Measurements from ENCODE around the gene TSPAN9. TPM values are rescaled to one million over a fixed set of nuclear protein-coding genes. Genes with fewer than 3 reads are reported as not detected.
A peak's percentile ranks its signal among the peaks of the same experiment; 100 is the strongest.

TSPAN9 gene
- polyA plus RNA-seq, 3 donors, result 0.15 to 0.34 (median 0.25) TPM

GRCh38 chr12:3259973-3260372 is 182.8 kb downstream of the TSPAN9 start:
- no peak for DNase-seq
- Histone ChIP-seq H3K4me3 (replicated peaks in 1 of 3; ENCODE audit: low read depth in 2 of 3, low read length in 3 of 3) (no peak overlapping the region), H2AFZ (ENCODE audit: insufficient read depth, low read depth, low read length, poor library complexity, severe bottlenecking) (no peak overlapping the region), H4K20me1 (ENCODE audit: insufficient read depth, low read length) (no peaks in the 10 kb centered on the region), H3K9me3 (replicated peaks in 1 of 2; ENCODE audit: control insufficient read depth in 1 of 2, insufficient read depth in 1 of 2, low read length in 2 of 2) (no peaks in the 10 kb centered on the region), H3K4me1 (ENCODE audit: control insufficient read depth in 1 of 2, insufficient read depth in 2 of 2, low read length in 2 of 2) (no peaks in the 10 kb centered on the region), H3K79me2 (ENCODE audit: insufficient read depth, low read length) (no peaks in the 10 kb centered on the region), H3K27me3 (ENCODE audit: control insufficient read depth in 2 of 2, insufficient read depth in 2 of 2, low read length in 2 of 2) (no peaks in the 10 kb centered on the region), H3K9ac (ENCODE audit: insufficient read depth, low read length, poor library complexity, severe bottlenecking) (no peak overlapping the region), H3K36me3 (replicated peaks in 1 of 2; ENCODE audit: control insufficient read depth in 1 of 2, insufficient read depth in 2 of 2, low read length in 2 of 2) (no peaks in the 10 kb centered on the region), H3K4me2 (replicated peaks; ENCODE audit: extremely low read depth, low read length, poor library complexity, severe bottlenecking) (no peak overlapping the region), H3K27ac (ENCODE audit: low read depth in 1 of 2, low read length in 2 of 2) (no peak overlapping the region)
- H3K4me3 Mint-ChIP-seq, result no peak overlapping the region
- H3K27ac Mint-ChIP-seq, result no peak overlapping the region
- TF ChIP-seq CTCF (IDR thresholded peaks at IDR 0.05), result no peak
- intact Hi-C loops (cut with micrococcal nuclease), result no loop called here
- peaks cover 0 to 1% (median 0%) of the 10 kb centered on the region in 7 donors for H3K9me3 Mint-ChIP-seq
- no peaks in the 10 kb centered on the region for H3K36me3 Mint-ChIP-seq
- H3K4me1 Mint-ChIP-seq, result peaks cover 10% of the 10 kb centered on the region
- H3K27me3 Mint-ChIP-seq (ENCODE audit: low read depth in 3 of 3), result peaks cover 2 to 17% (median 11%) of the 10 kb centered on the region in 3 donors
- WGBS (ENCODE audit: insufficient coverage), result 92% methylated on average over 8 of the region's 8 CpGs

- Histone ChIP-seq H2AFZ (ENCODE audit: insufficient read depth, low read depth, low read length, poor library complexity, severe bottlenecking) (no peak overlapping the region), H3K4me3 (replicated peaks in 1 of 3; ENCODE audit: low read depth in 2 of 3, low read length in 3 of 3) (no peak overlapping the region), H3K4me2 (replicated peaks; ENCODE audit: extremely low read depth, low read length, poor library complexity, severe bottlenecking) (no peak overlapping the region), H3K4me1 (ENCODE audit: control insufficient read depth in 1 of 2, insufficient read depth in 2 of 2, low read length in 2 of 2) (no peaks in the 10 kb centered on the region), H3K79me2 (ENCODE audit: insufficient read depth, low read length) (no peaks in the 10 kb centered on the region), H3K9me3 (replicated peaks in 1 of 2; ENCODE audit: control insufficient read depth in 1 of 2, insufficient read depth in 1 of 2, low read length in 2 of 2) (no peaks in the 10 kb centered on the region), H3K9ac (ENCODE audit: insufficient read depth, low read length, poor library complexity, severe bottlenecking) (peak overlapping the region; percentile 15), H3K27me3 (ENCODE audit: control insufficient read depth in 2 of 2, insufficient read depth in 2 of 2, low read length in 2 of 2) (no peaks in the 10 kb centered on the region), H3K27ac (ENCODE audit: low read depth in 1 of 2, low read length in 2 of 2) (peak overlapping the region in 1 of 2 donors; percentile 12), H4K20me1 (ENCODE audit: insufficient read depth, low read length) (no peaks in the 10 kb centered on the region), H3K36me3 (replicated peaks in 1 of 2; ENCODE audit: control insufficient read depth in 1 of 2, insufficient read depth in 2 of 2, low read length in 2 of 2) (no peaks in the 10 kb centered on the region)
- Mint-ChIP-seq H3K27me3 (ENCODE audit: low read depth in 3 of 3) (peaks cover 2 to 20% (median 15%) of the 10 kb centered on the region in 3 donors), H3K27ac (no peak overlapping the region), H3K4me1 (peaks cover 10% of the 10 kb centered on the region), H3K9me3 (peaks cover 0 to 1% (median 0%) of the 10 kb centered on the region in 7 donors), H3K36me3 (no peaks in the 10 kb centered on the region), H3K4me3 (no peak overlapping the region)
- 74% methylated on average over 7 of the region's 11 CpGs for WGBS (ENCODE audit: insufficient coverage)
- TF ChIP-seq CTCF (IDR thresholded peaks at IDR 0.05), result no peak
- intact Hi-C loops (cut with micrococcal nuclease), result no loop called here
- DNase-seq, result no peak
These were observed 184.7 kb downstream of the TSPAN9 start for GRCh38 chr12:3261782-3262359.
